ENCODE data around the gene PDE1C. TPM values are rescaled to one million over a fixed set of nuclear protein-coding genes. Genes with fewer than 3 reads are reported as not detected.
"Not testable (repeated sequence)": the region's sequence is repeated elsewhere in the genome, so short reads cannot be mapped to it uniquely, and the experiment has no call there.

The PDE1C gene
- total RNA-seq = 0.03 and 0.10 TPM in 2 replicates
- polyA plus RNA-seq (2012) = 2.0 TPM

GRCh38 chr7:32070406-32071360 is at the start of gene PDE1C:
Gene PDE1C (minus strand): TSS chr7:32070407.
- no peak for DNase-seq (ENCODE audit: low read depth)

GRCh38 chr7:32119790-32120196 is 49.6 kb upstream of the PDE1C start:
- DNase-seq (ENCODE audit: low read depth) = no peak

- DNase-seq (ENCODE audit: low read depth) = no peak
These were observed 47.6 kb upstream of the PDE1C start for GRCh38 chr7:32117837-32118236.

- no peak for DNase-seq (ENCODE audit: low read depth)
These were observed 46.2 kb upstream of the PDE1C start for GRCh38 chr7:32116436-32116835.

GRCh38 chr7:32115831-32116230 is 45.6 kb upstream of the PDE1C start:
- no peak for DNase-seq (ENCODE audit: low read depth)

- no peak for DNase-seq (ENCODE audit: low read depth)
These were observed 38.4 kb upstream of the PDE1C start for GRCh38 chr7:32108651-32109050.

- DNase-seq (ENCODE audit: low read depth) = no peak
These were observed 34.6 kb upstream of the PDE1C start for GRCh38 chr7:32104766-32105165.

- no peak for DNase-seq (ENCODE audit: low read depth)
These were observed 33.2 kb upstream of the PDE1C start for GRCh38 chr7:32103361-32103760.

GRCh38 chr7:32102432-32102873 is 32.2 kb upstream of the PDE1C start:
- no peak for DNase-seq (ENCODE audit: low read depth)

- DNase-seq (ENCODE audit: low read depth) = no peak
These were observed 30.2 kb upstream of the PDE1C start for GRCh38 chr7:32100407-32100907.

- DNase-seq (ENCODE audit: low read depth) = no peak
These were observed 24.3 kb upstream of the PDE1C start for GRCh38 chr7:32094516-32094915.

- DNase-seq (ENCODE audit: low read depth) = peak; percentile 4
These were observed 23.5 kb upstream of the PDE1C start for GRCh38 chr7:32093415-32094408.

- DNase-seq (ENCODE audit: low read depth) = no peak
These were observed 22.1 kb upstream of the PDE1C start for GRCh38 chr7:32092346-32092745.

- DNase-seq (ENCODE audit: low read depth) = no peak
These were observed 21.5 kb upstream of the PDE1C start for GRCh38 chr7:32091608-32092210.

- no peak for DNase-seq (ENCODE audit: low read depth)
These were observed 19.5 kb upstream of the PDE1C start for GRCh38 chr7:32089678-32090077.

- no peak for DNase-seq (ENCODE audit: low read depth)
These were observed 19.0 kb upstream of the PDE1C start for GRCh38 chr7:32089256-32089655.

GRCh38 chr7:32088451-32088881 is 18.3 kb upstream of the PDE1C start:
- no peak for DNase-seq (ENCODE audit: low read depth)

GRCh38 chr7:32079510-32079909 is 9.3 kb upstream of the PDE1C start:
- no peak for DNase-seq (ENCODE audit: low read depth)

- no peak for DNase-seq (ENCODE audit: low read depth)
These were observed 8.6 kb upstream of the PDE1C start for GRCh38 chr7:32078824-32079223.

- DNase-seq (ENCODE audit: low read depth) = no peak
These were observed 7.6 kb upstream of the PDE1C start for GRCh38 chr7:32077806-32078205.

GRCh38 chr7:32076802-32077201 is 6.6 kb upstream of the PDE1C start:
- not testable (repeated sequence) for DNase-seq (ENCODE audit: low read depth)
